ENCODE results near the gene ZNF205. TPM values are rescaled to one million over a fixed set of nuclear protein-coding genes. Genes with fewer than 3 reads are reported as not detected.

The ZNF205 gene
- total and polyA plus RNA-seq, 2 of the 13 experiments (the other 11 are each of a cell fraction or from before 2014, with no cell fraction given) = 5.8 to 10.2 TPM

GRCh38 chr16:3123986-3124886, 11.8 kb downstream of the ZNF205 start (continued):
- TF ChIP-seq ZNF318 (CRISPR knock-in tag; IDR thresholded peaks at IDR 0.05) (no peak), ZNF512 (CRISPR knock-in tag; IDR thresholded peaks at IDR 0.05) (no peak), NRL (CRISPR knock-in tag; IDR thresholded peaks at IDR 0.05; ENCODE audit: borderline replicate concordance) (peak; percentile 79), ZNF850 (CRISPR knock-in tag; conservative IDR thresholded peaks at IDR 0.05) (no peak), ZNF557 (CRISPR knock-in tag; IDR thresholded peaks at IDR 0.05) (no peak), FUBP1 (CRISPR knock-in tag; IDR thresholded peaks at IDR 0.05; ENCODE audit: borderline replicate concordance) (peak; percentile 49; the same call in 1 of the 2 replicates), RAD51 (IDR thresholded peaks at IDR 0.05; ENCODE audit: borderline replicate concordance) (no peak), ZNF710 (CRISPR knock-in tag; IDR thresholded peaks at IDR 0.05; ENCODE audit: borderline replicate concordance) (0 out of 2 replicates have a peak, but pooled peaks have one; percentile 24), BRF2 (CRISPR knock-in tag; IDR thresholded peaks at IDR 0.05) (no peak), ZNF33A (CRISPR knock-in tag; IDR thresholded peaks at IDR 0.05; ENCODE audit: borderline replicate concordance) (no peak; the same call in 1 of the 2 replicates), ZSCAN21 (CRISPR knock-in tag; IDR thresholded peaks at IDR 0.05; ENCODE audit: borderline replicate concordance) (peak; percentile 60; the same call in 1 of the 2 replicates)

All from HepG2 (cell line).